ENCODE measurements around the gene AGTRAP. TPM values are rescaled to one million over a fixed set of nuclear protein-coding genes. Genes with fewer than 3 reads are reported as not detected.
A peak's percentile ranks its signal among the peaks of the same experiment; 100 is the strongest.

AGTRAP gene
- total and polyA plus RNA-seq, 2 of the 4 experiments (the other 2 are of a cell fraction): 21.5 to 57.7 TPM

- no peak overlapping the region for H3K27ac ChIP-seq (ENCODE audit: insufficient read depth, low read length)
- H3K14ac ChIP-seq (replicated peaks; ENCODE audit: low read depth, low read length): no peak overlapping the region
- TF ChIP-seq POLR2A (IDR thresholded peaks at IDR 0.05; ENCODE audit: low read depth, low read length): no peak
- no peak for TF ChIP-seq ELK1 (IDR thresholded peaks at IDR 0.05; ENCODE audit: borderline replicate concordance, low read depth, low read length)
- no peak for TF ChIP-seq USF2 (IDR thresholded peaks at IDR 0.05; ENCODE audit: low read depth, low read length)
- no peak for TF ChIP-seq NFE2L2 (IDR thresholded peaks at IDR 0.05; ENCODE audit: low read depth, low read length)
- TF ChIP-seq MAFK (IDR thresholded peaks at IDR 0.05; ENCODE audit: low read depth, low read length): no peak
- TF ChIP-seq RAD21 (IDR thresholded peaks at IDR 0.05; ENCODE audit: low read length): no peak
- no peak for TF ChIP-seq FOS (IDR thresholded peaks at IDR 0.05; ENCODE audit: low read depth, low read length)
- no peak for TF ChIP-seq RFX5 (IDR thresholded peaks at IDR 0.05; ENCODE audit: low read depth, low read length)
- TF ChIP-seq BHLHE40 (IDR thresholded peaks at IDR 0.05; ENCODE audit: low read depth, low read length): no peak
- TF ChIP-seq MXI1 (IDR thresholded peaks at IDR 0.05; ENCODE audit: borderline replicate concordance, low read depth, low read length): no peak
- TF ChIP-seq RCOR1 (IDR thresholded peaks at IDR 0.05; ENCODE audit: insufficient replicate concordance, low read length): no peak
- no peak for TF ChIP-seq MAZ (IDR thresholded peaks at IDR 0.05; ENCODE audit: borderline replicate concordance, low read depth, low read length)
- no peak for TF ChIP-seq CTCF (conservative IDR thresholded peaks at IDR 0.05; ENCODE audit: low read depth, low read length)
- no peak for TF ChIP-seq SMC3 (IDR thresholded peaks at IDR 0.05; ENCODE audit: low read depth, low read length)
- TF ChIP-seq CHD1 (IDR thresholded peaks at IDR 0.05; ENCODE audit: low read depth, low read length): no peak
- TF ChIP-seq CEBPB (IDR thresholded peaks at IDR 0.05; ENCODE audit: low read depth, low read length): no peak
- no TSS peak for BruUV-seq (replicated peaks)
- no peak overlapping the region for H2BK120ac ChIP-seq (ENCODE audit: low read depth, low read length)
- H3K4me3 ChIP-seq (ENCODE audit: insufficient read depth, low read depth, low read length): no peak overlapping the region
- no peaks in the 10 kb centered on the region for H3K79me1 ChIP-seq (ENCODE audit: low read depth in 1 of 2, low read length in 2 of 2)
- H3K9ac ChIP-seq (ENCODE audit: low read depth, low read length): no peak overlapping the region
- no peak for DNase-seq
- no peak overlapping the region for H2AK5ac ChIP-seq (ENCODE audit: low read depth, low read length)
- no peaks in the 10 kb centered on the region for H3K9me1 ChIP-seq (ENCODE audit: insufficient read depth, low read length)
- H2BK20ac ChIP-seq (ENCODE audit: low read depth, low read length): no peak overlapping the region
- H3K18ac ChIP-seq (ENCODE audit: low read depth, low read length): no peak overlapping the region
- intact Hi-C loops (cut with micrococcal nuclease) (no loop called here), dilution Hi-C loops (cut with HindIII; ENCODE audit: low sequenced_read_pairs, unreplicated experiment) (no loop called here), in situ Hi-C loops (cut with MboI; ENCODE audit: low sequenced_read_pairs) (no loop called here)
- H4K91ac ChIP-seq (ENCODE audit: insufficient read depth, low read depth, low read length): no peak overlapping the region
- CTCF ChIA-PET: interaction anchor here (0.6 kb wide), 2 partner anchors 109 to 123 kb away, joined by 3 to 4 read pairs; partner anchors contain the start of gene FBXO6
- no peak overlapping the region for H4K5ac ChIP-seq (ENCODE audit: low read depth, low read length)
- H3K56ac ChIP-seq (ENCODE audit: extremely low read depth, insufficient read depth, low read length): no peak overlapping the region
- H4K8ac ChIP-seq (ENCODE audit: low read depth in 2 of 2, low read length in 2 of 2): no peak overlapping the region
- no peaks in the 10 kb centered on the region for H4K20me1 ChIP-seq (ENCODE audit: insufficient read depth, low read length)
- no CpG with 5 or more reads among the region's 5 CpGs for WGBS, 2 experiments (ENCODE audit: extremely low coverage in 2 of 2, insufficient read length in 1 of 2)
- H3K27me3 ChIP-seq (ENCODE audit: control insufficient read depth, insufficient read depth, low read length): peaks cover 6% of the 10 kb centered on the region
- no peak overlapping the region for H3K23ac ChIP-seq (ENCODE audit: low read depth, low read length)
- H3K4me2 ChIP-seq (ENCODE audit: low read depth, low read length): no peak overlapping the region
- no peaks in the 10 kb centered on the region for H3K4me1 ChIP-seq (ENCODE audit: control insufficient read depth, insufficient read depth, low read length)
- H3K4ac ChIP-seq (ENCODE audit: low read depth, low read length): no peak overlapping the region
- ATAC-seq (ENCODE audit: low read depth): peak; percentile 47; the same call in 1 of the 2 replicates
- POLR2A ChIA-PET (ENCODE audit: unreplicated experiment): no interaction called here
- H2AK9ac ChIP-seq (replicated peaks; ENCODE audit: low read depth, low read length, poor library complexity): no peak overlapping the region
- H2BK15ac ChIP-seq (ENCODE audit: low read depth, low read length): no peak overlapping the region
- H2AFZ ChIP-seq (replicated peaks; ENCODE audit: low read length, poor library complexity): no peak overlapping the region
- H2BK5ac ChIP-seq (ENCODE audit: low read depth, low read length, poor library complexity, severe bottlenecking): no peak overlapping the region
- no peaks in the 10 kb centered on the region for H3K36me3 ChIP-seq (ENCODE audit: control insufficient read depth, insufficient read depth, low read length)
- H3K9me3 ChIP-seq (ENCODE audit: control insufficient read depth, insufficient read depth, low read length): no peaks in the 10 kb centered on the region
These were observed 36.5 kb downstream of the AGTRAP start for GRCh38 chr1:11772458-11772857.

Measured in IMR-90 (cell line).